ENCODE results near the gene ADAM20.

- TF ChIP-seq CTCF (IDR thresholded peaks at IDR 0.05; ENCODE audit: poor library complexity) (no peak), EZH2phosphoT487 (IDR thresholded peaks at IDR 0.05; ENCODE audit: low read depth, severe bottlenecking, unreplicated experiment) (no peak)
These were observed 42.1 kb upstream of the ADAM20 start for GRCh38 chr14:70576891-70577290.

Measured in hepatocyte (in vitro differentiated cells).